GM18508 (cell line): ENCODE results near the gene CLBA1.

ENCODE experiments used
- ATAC-seq: cut with Tn5 transposase; IDR thresholded peaks from one replicate; pipeline ENCODE4 v1.9.1; 2021; ENCODE audit warnings: moderate number of reproducible peaks; ENCODE audit not compliant: insufficient read depth, unreplicated experiment

CLBA1 gene

GRCh38 chr14:104978746-104979691, 6.6 kb upstream of the CLBA1 start:
- no peak for ATAC-seq

- no peak for ATAC-seq
Observed at GRCh38 chr14:104979758-104980610, 5.6 kb upstream of the CLBA1 start.

GRCh38 chr14:104980611-104981531, 4.7 kb upstream of the CLBA1 start:
- ATAC-seq, result no peak

- no peak for ATAC-seq
Observed at GRCh38 chr14:104981699-104982541, 3.7 kb upstream of the CLBA1 start.

GRCh38 chr14:104982548-104983230, 2.9 kb upstream of the CLBA1 start:
- ATAC-seq, result no peak

- ATAC-seq, result no peak
Observed at GRCh38 chr14:104983231-104983721, 2.3 kb upstream of the CLBA1 start.

- ATAC-seq, result no peak
Observed at GRCh38 chr14:104984056-104984894, 1.3 kb upstream of the CLBA1 start.

- ATAC-seq, result no peak
Observed at GRCh38 chr14:104986487-104987164, 1.0 kb downstream of the CLBA1 start.

- ATAC-seq, result no peak
Observed at GRCh38 chr14:104989236-104989950, 3.8 kb downstream of the CLBA1 start.

GRCh38 chr14:104989951-104990303, 4.3 kb downstream of the CLBA1 start:
- ATAC-seq, result no peak

GRCh38 chr14:104991896-104992230, 6.3 kb downstream of the CLBA1 start:
- no peak for ATAC-seq

- no peak for ATAC-seq
Observed at GRCh38 chr14:104992501-104992900, 6.9 kb downstream of the CLBA1 start.

GRCh38 chr14:104993306-104993705, 7.7 kb downstream of the CLBA1 start:
- ATAC-seq, result no peak

GRCh38 chr14:104993808-104994591, 8.4 kb downstream of the CLBA1 start:
- ATAC-seq, result no peak

GRCh38 chr14:104994978-104995377, 9.4 kb downstream of the CLBA1 start:
- no peak for ATAC-seq

GRCh38 chr14:104996032-104996431, 10.4 kb downstream of the CLBA1 start:
- no peak for ATAC-seq
